CD4-positive, alpha-beta memory T cell (primary cell): ENCODE data around the gene SOCS6. TPM values are rescaled to one million over a fixed set of nuclear protein-coding genes. Genes with fewer than 3 reads are reported as not detected.
"Not testable (repeated sequence)": the region's sequence is repeated elsewhere in the genome, so short reads cannot be mapped to it uniquely, and the experiment has no call there.

Experiments used
- CTCF ChIA-PET: fragments of 350-600 bp; sonication (Branson Sonifier 250); formaldehyde crosslinking; loops from one replicate; lab custom pipeline; 2021; ENCODE audit warnings: inconsistent platforms; ENCODE audit not compliant: partially characterized antibody; lab: Charles Lee
- POLR2A ChIA-PET: fragments of 350-600 bp; sonication (Branson Sonifier 250); formaldehyde crosslinking; loops from one replicate; lab custom pipeline; 2021; ENCODE audit not compliant: partially characterized antibody; lab: Charles Lee
- DNase-seq, 5 donors: peaks; one replicate each; pipeline versions ENCODE4 v3.0.0 to v3.0.0-alpha.2; 2020 to 2022; ENCODE audit warnings: mixed read lengths in 1 of 5
- H3K27ac ChIP-seq: one replicate; pipeline ENCODE4 v1.7.0; 2013; ENCODE audit warnings: low read depth, low read length
- H3K27me3 ChIP-seq: 2 replicates; pipeline ENCODE4 v1.7.0; 2013; ENCODE audit warnings: mild to moderate bottlenecking, low read length, moderate library complexity; ENCODE audit not compliant: insufficient read depth
- H3K36me3 ChIP-seq: 2 replicates; pipeline ENCODE4 v1.7.0; 2013; ENCODE audit warnings: mild to moderate bottlenecking, low read length, moderate library complexity; ENCODE audit not compliant: insufficient read depth
- H3K4me1 ChIP-seq: 2 replicates; pipeline ENCODE4 v1.7.0; 2013; ENCODE audit warnings: mild to moderate bottlenecking, low read length, moderate library complexity; ENCODE audit not compliant: insufficient read depth
- H3K4me3 ChIP-seq, 2 donors: one replicate each; pipeline ENCODE4 v1.7.0; 2013; ENCODE audit warnings: low read length in 2 of 2, mild to moderate bottlenecking in 1 of 2
- H3K9me3 ChIP-seq, 2 donors: one replicate each; pipeline ENCODE4 v1.7.0; 2013; ENCODE audit warnings: low read length in 2 of 2, control low read depth in 1 of 2; ENCODE audit not compliant: control insufficient read depth in 1 of 2
- H3K27ac Mint-ChIP-seq, 7 donors: one replicate each; pipeline ENCODE4 v1.8.0; 2020 to 2021; ENCODE audit warnings: mixed read lengths in 7 of 7, mild to moderate bottlenecking in 6 of 7, inconsistent platforms in 3 of 7, moderate library complexity in 3 of 7
- H3K27me3 Mint-ChIP-seq, 2 donors: one replicate each; pipeline ENCODE4 v1.8.0; 2020 to 2021; ENCODE audit warnings: mixed read lengths in 2 of 2
- H3K36me3 Mint-ChIP-seq, 2 donors: one replicate each; pipeline ENCODE4 v1.8.0; 2020 to 2021; ENCODE audit warnings: mixed read lengths in 2 of 2, inconsistent platforms in 1 of 2, mild to moderate bottlenecking in 1 of 2
- H3K4me1 Mint-ChIP-seq, 4 donors: one replicate each; pipeline ENCODE4 v1.8.0; 2020 to 2021; ENCODE audit warnings: mixed read lengths in 4 of 4, mild to moderate bottlenecking in 1 of 4
- H3K4me3 Mint-ChIP-seq, 8 donors: one replicate each; pipeline ENCODE4 v1.8.0; 2020 to 2021; ENCODE audit warnings: mixed read lengths in 8 of 8, mild to moderate bottlenecking in 7 of 8, moderate library complexity in 6 of 8, inconsistent platforms in 3 of 8
- H3K9me3 Mint-ChIP-seq, 8 donors: one replicate each; pipeline ENCODE4 v1.8.0; 2020 to 2021; ENCODE audit warnings: mixed read lengths in 8 of 8, mild to moderate bottlenecking in 5 of 8, inconsistent platforms in 3 of 8, moderate library complexity in 1 of 8
- intact Hi-C: fragments of 100-400 bp; cut with micrococcal nuclease; formaldehyde crosslinking; loops from one replicate; pipeline ENCODE4 v1.15.1; 2023
- polyA plus RNA-seq, 2 donors: library from polyadenylated mRNA; unstranded; fragments of 300-500 nt; fragmentation: Illumina TruSeq; gene quantifications; one replicate each; pipeline ENCODE4 v1.2.3, GENCODE V29; 2021
- total RNA-seq, 2 experiments: library from RNA; stranded (reverse); gene quantifications; one replicate each; pipeline ENCODE4 v1.2.3, GENCODE V29; 2021

The SOCS6 gene, protein sequence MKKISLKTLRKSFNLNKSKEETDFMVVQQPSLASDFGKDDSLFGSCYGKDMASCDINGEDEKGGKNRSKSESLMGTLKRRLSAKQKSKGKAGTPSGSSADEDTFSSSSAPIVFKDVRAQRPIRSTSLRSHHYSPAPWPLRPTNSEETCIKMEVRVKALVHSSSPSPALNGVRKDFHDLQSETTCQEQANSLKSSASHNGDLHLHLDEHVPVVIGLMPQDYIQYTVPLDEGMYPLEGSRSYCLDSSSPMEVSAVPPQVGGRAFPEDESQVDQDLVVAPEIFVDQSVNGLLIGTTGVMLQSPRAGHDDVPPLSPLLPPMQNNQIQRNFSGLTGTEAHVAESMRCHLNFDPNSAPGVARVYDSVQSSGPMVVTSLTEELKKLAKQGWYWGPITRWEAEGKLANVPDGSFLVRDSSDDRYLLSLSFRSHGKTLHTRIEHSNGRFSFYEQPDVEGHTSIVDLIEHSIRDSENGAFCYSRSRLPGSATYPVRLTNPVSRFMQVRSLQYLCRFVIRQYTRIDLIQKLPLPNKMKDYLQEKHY
- total RNA-seq: 1 to 10 TPM; 1.5 to 2.6 TPM
- 1 to 10 TPM in 1 of 2 donors, under 1 TPM in 1; 0.31 to 1.9 TPM for polyA plus RNA-seq

DNA sequence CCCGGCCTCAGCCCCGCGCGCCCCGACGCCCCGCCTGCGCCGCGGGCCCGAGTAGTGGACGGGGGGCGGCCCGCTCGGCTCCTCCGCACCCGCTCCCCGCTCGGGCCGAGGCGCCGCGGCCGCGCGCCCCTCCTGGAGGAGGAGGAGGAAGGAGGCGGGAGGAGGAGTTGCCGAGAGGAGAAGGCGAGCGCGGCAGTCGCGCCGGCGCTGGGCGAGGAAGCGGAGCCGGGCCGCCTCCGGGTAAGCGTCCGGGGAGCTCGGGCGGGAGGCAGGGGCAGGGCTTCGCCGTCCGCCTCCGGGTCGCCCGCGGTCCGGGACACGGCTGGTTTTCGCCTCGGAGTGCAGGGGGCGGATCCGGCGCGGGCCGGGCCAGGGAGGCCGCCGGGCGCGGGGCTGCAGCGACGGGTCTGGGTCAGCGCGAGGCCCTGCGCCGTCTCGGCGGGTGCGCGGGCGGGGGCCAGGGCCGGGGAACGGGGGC is at the start of gene SOCS6:
Gene SOCS6, plus strand, starts transcription at position 195 of the 478 bp plus-strand sequence. CDS start 35,624 bp downstream, outside the sequence.
- CTCF ChIA-PET: no interaction called here

DNA sequence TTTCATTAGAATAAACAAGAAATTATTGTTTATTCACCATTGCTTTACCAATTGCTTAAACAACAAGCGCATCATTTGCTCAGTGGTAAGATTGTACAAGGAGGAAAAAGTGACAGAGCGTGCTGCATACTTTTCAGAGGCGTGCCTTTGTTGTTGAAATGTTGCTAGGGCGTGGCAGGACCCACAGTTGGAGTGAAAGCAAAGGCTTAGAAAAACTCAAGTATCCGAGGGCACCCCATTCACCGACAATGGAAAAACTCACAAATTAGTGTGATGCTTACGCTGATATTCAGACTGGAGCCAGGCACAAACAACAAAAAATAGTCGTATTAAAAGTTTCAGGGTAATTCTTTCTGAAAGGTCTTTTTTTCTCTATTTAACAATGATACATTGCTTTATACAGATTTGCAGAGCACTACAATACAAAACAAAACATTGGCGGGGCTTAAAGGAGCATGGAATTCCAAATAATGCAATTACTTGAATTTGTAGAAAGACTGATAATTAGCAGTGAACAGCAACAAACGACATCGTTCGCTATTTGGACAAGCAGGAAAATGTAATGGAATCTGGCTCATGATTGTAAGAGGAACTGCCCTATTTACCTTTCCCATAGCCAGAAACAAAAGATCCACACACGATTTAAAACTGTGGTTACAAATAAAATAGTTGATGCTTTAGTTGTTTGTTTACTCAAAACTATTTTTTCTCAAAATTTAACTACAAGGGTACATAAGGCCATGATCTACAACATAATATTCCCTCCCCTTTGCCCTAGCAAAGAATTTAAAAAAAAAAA is 45.5 kb upstream of the SOCS6 start:
- ChIA-PET CTCF (no interaction called here), POLR2A (no interaction called here)
- Mint-ChIP-seq H3K9me3 (peaks cover 0 to 4% (median 0%) of the 10 kb centered on the region in 8 donors), H3K27me3 (peaks cover 10 to 16% of the 10 kb centered on the region in 2 donors), H3K4me3 (no peak overlapping the region), H3K36me3 (no peaks in the 10 kb centered on the region), H3K27ac (no peak overlapping the region), H3K4me1 (no peaks in the 10 kb centered on the region)
- DNase-seq: no peak
- intact Hi-C loops: no loop called here
- no peak overlapping the region for H3K27ac ChIP-seq
- H3K27me3 ChIP-seq: no peaks in the 10 kb centered on the region
- H3K9me3 ChIP-seq: no peaks in the 10 kb centered on the region
- no peaks in the 10 kb centered on the region for H3K4me1 ChIP-seq
- no peaks in the 10 kb centered on the region for H3K36me3 ChIP-seq
- no peak overlapping the region for H3K4me3 ChIP-seq

More for the DNA sequence above, at the start of gene SOCS6:
- Histone ChIP-seq H3K27ac (no peak within 1 kb of the TSS), H3K9me3 (no peaks in the 10 kb centered on the region), H3K27me3 (no peaks in the 10 kb centered on the region), H3K4me3 (peak within 1 kb of the TSS in 1 of 2 donors; percentile 15), H3K36me3 (no peaks in the 10 kb centered on the region), H3K4me1 (peaks cover 9% of the 10 kb centered on the region)
- Mint-ChIP-seq H3K9me3 (peaks cover 0 to 3% (median 0%) of the 10 kb centered on the region in 8 donors), H3K36me3 (no peaks in the 10 kb centered on the region), H3K4me3 (peak within 1 kb of the TSS; percentile 75 to 91 (median 86)), H3K4me1 (peaks cover 7 to 29% (median 13%) of the 10 kb centered on the region in 4 donors), H3K27ac (peak within 1 kb of the TSS in 4 of 7 donors; percentile 6 to 65 (median 46)), H3K27me3 (peaks cover 24 to 34% of the 10 kb centered on the region in 2 donors)
- peak in 4 of 5 donors; percentile 4 to 27 (median 18) for DNase-seq
- POLR2A ChIA-PET: interaction anchor here (1.0 kb wide), 1 partner anchor 83 kb away, joined by 3 read pairs; no protein-coding TSS in a partner anchor
- intact Hi-C loops: no loop called here

DNA sequence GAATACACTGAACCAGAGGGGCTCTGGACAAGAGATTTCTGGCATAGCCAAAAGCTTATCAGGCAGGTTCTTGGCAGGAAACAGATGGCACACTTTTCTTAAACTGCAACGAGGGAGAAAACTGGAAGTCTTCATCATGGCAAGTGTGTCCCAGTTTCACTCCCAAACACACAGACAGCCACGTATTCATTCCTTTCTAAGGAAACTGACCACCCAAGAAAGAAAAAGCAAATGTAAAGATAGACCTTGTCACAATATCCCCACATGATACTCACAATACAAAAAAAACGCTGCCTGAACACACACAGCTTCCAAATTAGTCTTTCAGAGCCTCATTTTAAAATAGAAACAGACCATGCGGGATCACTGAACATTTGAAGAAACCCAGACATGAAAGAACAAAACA is 42.8 kb upstream of the SOCS6 start:
- Histone ChIP-seq H3K9me3 (no peaks in the 10 kb centered on the region), H3K36me3 (no peaks in the 10 kb centered on the region), H3K27me3 (no peaks in the 10 kb centered on the region), H3K4me1 (no peaks in the 10 kb centered on the region), H3K4me3 (no peak overlapping the region), H3K27ac (no peak overlapping the region)
- H3K27me3 Mint-ChIP-seq: peaks cover 0 to 6% of the 10 kb centered on the region in 2 donors
- no peak overlapping the region for H3K27ac Mint-ChIP-seq
- H3K4me1 Mint-ChIP-seq: no peaks in the 10 kb centered on the region
- intact Hi-C loops: no loop called here
- no peak for DNase-seq
- H3K36me3 Mint-ChIP-seq: no peaks in the 10 kb centered on the region
- H3K4me3 Mint-ChIP-seq: no peak overlapping the region
- ChIA-PET CTCF (no interaction called here), POLR2A (no interaction called here)
- H3K9me3 Mint-ChIP-seq: no peaks in the 10 kb centered on the region

DNA sequence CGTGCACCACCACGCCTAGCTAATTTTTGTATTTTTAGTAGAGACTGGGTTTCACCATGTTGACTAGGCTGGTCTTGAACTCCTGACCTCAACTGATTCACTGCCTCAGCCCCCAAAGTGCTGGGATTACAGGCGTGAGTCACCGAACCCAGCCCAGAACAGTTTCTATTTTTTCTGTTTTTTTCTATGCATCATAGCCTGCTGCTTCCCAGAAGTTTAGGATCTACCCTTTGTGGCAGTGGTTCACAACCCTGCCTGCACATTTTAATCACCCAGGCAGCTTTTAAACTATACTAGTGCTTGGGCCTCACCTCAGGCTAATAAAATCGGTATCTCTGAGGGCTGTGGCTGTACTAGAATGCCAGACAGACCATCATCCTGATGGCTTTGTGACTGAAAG is 39.7 kb upstream of the SOCS6 start:
- Mint-ChIP-seq H3K27ac (no peak overlapping the region), H3K9me3 (no peaks in the 10 kb centered on the region), H3K4me1 (no peaks in the 10 kb centered on the region), H3K4me3 (no peak overlapping the region), H3K27me3 (peaks cover 2 to 4% of the 10 kb centered on the region in 2 donors), H3K36me3 (no peaks in the 10 kb centered on the region)
- no peak for DNase-seq
- Histone ChIP-seq H3K36me3 (no peaks in the 10 kb centered on the region), H3K27ac (no peak overlapping the region), H3K4me3 (no peak overlapping the region), H3K9me3 (no peaks in the 10 kb centered on the region), H3K4me1 (no peaks in the 10 kb centered on the region), H3K27me3 (no peaks in the 10 kb centered on the region)
- ChIA-PET CTCF (no interaction called here), POLR2A (no interaction called here)
- intact Hi-C loops: no loop called here

DNA sequence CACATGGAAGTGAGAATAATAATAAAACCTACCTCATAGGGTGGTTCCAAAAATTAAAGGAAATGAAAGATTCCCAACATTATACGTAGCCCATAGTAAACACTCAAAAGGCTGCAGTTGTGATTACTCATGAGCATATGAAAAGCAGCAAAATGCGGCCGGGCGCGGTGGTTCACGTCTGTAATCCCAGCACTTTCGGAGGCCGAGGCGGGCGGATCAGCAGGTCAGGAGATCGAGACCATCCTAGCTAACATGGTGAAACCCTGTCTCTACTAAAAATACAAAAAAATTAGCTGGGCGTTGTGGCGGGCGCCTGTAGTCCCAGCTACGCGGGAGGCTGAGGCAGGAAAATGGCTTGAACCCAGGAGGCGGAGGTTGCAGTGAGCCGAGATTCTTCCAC is 39.0 kb upstream of the SOCS6 start:
- CTCF ChIA-PET, H3K36me3 Mint-ChIP-seq, H3K27me3 ChIP-seq, H3K4me3 ChIP-seq, H3K4me1 ChIP-seq, H3K27ac ChIP-seq, H3K9me3 ChIP-seq, POLR2A ChIA-PET, H3K4me3 Mint-ChIP-seq, H3K27ac Mint-ChIP-seq, DNase-seq, intact Hi-C loops, H3K4me1 Mint-ChIP-seq, H3K9me3 Mint-ChIP-seq, H3K27me3 Mint-ChIP-seq, H3K36me3 ChIP-seq: not testable (repeated sequence)

DNA sequence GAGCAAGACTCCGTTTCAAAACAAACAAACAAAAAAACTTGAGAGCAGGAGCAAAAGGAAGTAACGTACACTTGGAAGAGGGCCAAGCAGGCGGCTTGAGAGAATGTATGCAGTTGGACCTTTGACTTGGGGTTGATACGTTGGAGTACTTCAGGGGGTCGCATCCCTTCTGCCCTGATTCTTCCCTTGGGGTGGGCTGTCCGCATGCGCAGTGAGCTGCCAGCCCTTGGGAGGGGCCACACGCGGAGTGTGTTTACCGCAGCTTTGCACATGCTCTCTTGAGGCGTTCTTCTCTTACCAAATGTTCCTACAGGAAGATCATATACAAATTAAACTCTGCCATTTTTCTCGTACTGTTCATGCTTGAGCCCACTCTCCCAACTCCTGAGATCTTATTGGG is 38.1 kb upstream of the SOCS6 start:
- Histone ChIP-seq H3K36me3 (no peaks in the 10 kb centered on the region), H3K4me1 (no peaks in the 10 kb centered on the region), H3K27ac (no peak overlapping the region), H3K27me3 (no peaks in the 10 kb centered on the region), H3K4me3 (no peak overlapping the region), H3K9me3 (no peaks in the 10 kb centered on the region)
- Mint-ChIP-seq H3K4me3 (no peak overlapping the region), H3K27me3 (peaks cover 2 to 7% of the 10 kb centered on the region in 2 donors), H3K9me3 (no peaks in the 10 kb centered on the region), H3K27ac (no peak overlapping the region), H3K4me1 (no peaks in the 10 kb centered on the region), H3K36me3 (no peaks in the 10 kb centered on the region)
- CTCF ChIA-PET: no interaction called here
- POLR2A ChIA-PET: no interaction called here
- intact Hi-C loops: no loop called here
- no peak for DNase-seq

DNA sequence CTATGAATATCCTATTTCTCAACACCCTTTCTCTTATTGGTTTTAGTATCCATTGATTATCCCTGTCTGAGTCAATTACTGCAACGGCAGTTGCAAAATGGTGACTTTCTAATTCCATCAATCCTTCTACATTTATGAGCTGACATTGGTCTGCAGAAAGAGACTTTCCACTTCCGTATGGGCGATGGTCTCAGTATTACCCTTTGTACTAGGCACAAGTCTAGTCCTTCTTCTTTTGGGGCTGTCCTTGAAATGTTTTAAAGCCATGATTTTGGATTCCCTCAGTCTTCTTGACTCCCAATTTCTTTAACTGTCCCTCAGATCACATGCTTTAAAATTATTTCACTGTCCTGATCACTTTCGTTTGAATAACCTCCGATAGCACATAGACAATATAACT is 32.7 kb upstream of the SOCS6 start:
- Mint-ChIP-seq H3K4me3 (no peak overlapping the region), H3K9me3 (peaks cover 0 to 1% (median 0%) of the 10 kb centered on the region in 8 donors), H3K27ac (no peak overlapping the region), H3K36me3 (no peaks in the 10 kb centered on the region), H3K4me1 (no peaks in the 10 kb centered on the region), H3K27me3 (peaks cover 12 to 14% of the 10 kb centered on the region in 2 donors)
- Histone ChIP-seq H3K27ac (no peak overlapping the region), H3K9me3 (no peaks in the 10 kb centered on the region), H3K4me3 (no peak overlapping the region), H3K36me3 (no peaks in the 10 kb centered on the region), H3K27me3 (no peaks in the 10 kb centered on the region), H3K4me1 (no peaks in the 10 kb centered on the region)
- DNase-seq: no peak
- intact Hi-C loops: no loop called here
- ChIA-PET POLR2A (no interaction called here), CTCF (no interaction called here)
